Neural progenitor cell (in vitro differentiated cells): ENCODE data around the gene FHL2. TPM values are rescaled to one million over a fixed set of nuclear protein-coding genes. Genes with fewer than 3 reads are reported as not detected.

ENCODE experiments used
- DNase-seq: peaks from one replicate; pipeline ENCODE4 v3.0.0-alpha.2; 2016; ENCODE audit warnings: low spot score
- H2AFZ ChIP-seq: fragments of 200-600 bp; sonication (generic); replicated peaks from 2 replicates; pipeline ENCODE4 v1.6.1; 2016; ENCODE audit warnings: antibody characterized with exemption
- H3F3A ChIP-seq: fragments of 200-600 bp; sonication (generic); 2 replicates; pipeline ENCODE4 v1.6.1; 2016; ENCODE audit warnings: antibody characterized with exemption, low read depth
- H3K27ac ChIP-seq: fragments of 200-600 bp; sonication (generic); 2 replicates; pipeline ENCODE4 v1.5.1; 2016; ENCODE audit warnings: mild to moderate bottlenecking
- H3K27me3 ChIP-seq: fragments of 200-600 bp; sonication (generic); 2 replicates; pipeline ENCODE4 v1.6.1; 2016; ENCODE audit warnings: mild to moderate bottlenecking, moderate library complexity
- H3K36me3 ChIP-seq: fragments of 200-600 bp; sonication (generic); 2 replicates; pipeline ENCODE4 v1.5.1; 2016
- H3K4me1 ChIP-seq: fragments of 200-600 bp; sonication (generic); 2 replicates; pipeline ENCODE4 v1.6.1; 2016; ENCODE audit warnings: mixed run types
- H3K4me2 ChIP-seq: fragments of 200-600 bp; sonication (generic); 2 replicates; pipeline ENCODE4 v1.6.1; 2016
- H3K4me3 ChIP-seq: fragments of 200-600 bp; sonication (generic); 2 replicates; pipeline ENCODE4 v1.5.1; 2016
- H3K79me2 ChIP-seq: fragments of 200-600 bp; sonication (generic); 2 replicates; pipeline ENCODE4 v1.6.1; 2016; ENCODE audit warnings: low read depth
- H3K9ac ChIP-seq: fragments of 200-600 bp; sonication (generic); 2 replicates; pipeline ENCODE4 v1.6.1; 2016
- H3K9me3 ChIP-seq: fragments of 200-600 bp; sonication (generic); 2 replicates; pipeline ENCODE4 v1.5.1; 2016; ENCODE audit warnings: low read depth
- H4K20me1 ChIP-seq: fragments of 200-600 bp; sonication (generic); 2 replicates; pipeline ENCODE4 v1.6.1; 2016; ENCODE audit warnings: low read depth
- H3K27ac Mint-ChIP-seq: 3 replicates; pipeline ENCODE4 v1.8.0; 2021; ENCODE audit warnings: mixed read lengths
- H3K27me3 Mint-ChIP-seq: 2 replicates; pipeline ENCODE4 v1.8.0; 2022; ENCODE audit warnings: low read depth, mild to moderate bottlenecking, inconsistent platforms, moderate library complexity, mixed read lengths; ENCODE audit not compliant: insufficient read depth
- H3K36me3 Mint-ChIP-seq: 3 replicates; pipeline ENCODE4 v1.8.0; 2021; ENCODE audit warnings: mixed read lengths
- H3K4me1 Mint-ChIP-seq: 3 replicates; pipeline ENCODE4 v1.8.0; 2021; ENCODE audit warnings: mixed read lengths
- H3K4me3 Mint-ChIP-seq: 3 replicates; pipeline ENCODE4 v1.8.0; 2021; ENCODE audit warnings: mild to moderate bottlenecking, moderate library complexity, mixed read lengths
- H3K9me3 Mint-ChIP-seq: 3 replicates; pipeline ENCODE4 v1.8.0; 2020; ENCODE audit warnings: mixed read lengths
- CTCF ChIP-seq: fragments of 200-600 bp; sonication (generic); IDR thresholded peaks from 2 replicates; pipeline ENCODE4 v1.5.1; 2017; ENCODE audit warnings: antibody characterized with exemption, mild to moderate bottlenecking
- EZH2 ChIP-seq: fragments of 200-600 bp; sonication (generic); IDR thresholded peaks from 2 replicates; pipeline ENCODE4 v1.6.1; 2017; ENCODE audit warnings: antibody characterized with exemption, mild to moderate bottlenecking, moderate library complexity
- EZH2phosphoT487 ChIP-seq: fragments of 200-600 bp; sonication (generic); IDR thresholded peaks from 2 replicates; pipeline ENCODE4 v1.6.1; 2017; ENCODE audit warnings: antibody characterized with exemption
- total RNA-seq: library from RNA; depleted of rRNA; stranded (reverse); fragments of >200 nt; gene quantifications from 2 replicates; pipeline ENCODE4 v1.2.3, GENCODE V29; 2015; ENCODE audit warnings: low replicate concordance

FHL2 gene
- total RNA-seq, 1 donor from 2014 or later, result 17.8 TPM

DNA sequence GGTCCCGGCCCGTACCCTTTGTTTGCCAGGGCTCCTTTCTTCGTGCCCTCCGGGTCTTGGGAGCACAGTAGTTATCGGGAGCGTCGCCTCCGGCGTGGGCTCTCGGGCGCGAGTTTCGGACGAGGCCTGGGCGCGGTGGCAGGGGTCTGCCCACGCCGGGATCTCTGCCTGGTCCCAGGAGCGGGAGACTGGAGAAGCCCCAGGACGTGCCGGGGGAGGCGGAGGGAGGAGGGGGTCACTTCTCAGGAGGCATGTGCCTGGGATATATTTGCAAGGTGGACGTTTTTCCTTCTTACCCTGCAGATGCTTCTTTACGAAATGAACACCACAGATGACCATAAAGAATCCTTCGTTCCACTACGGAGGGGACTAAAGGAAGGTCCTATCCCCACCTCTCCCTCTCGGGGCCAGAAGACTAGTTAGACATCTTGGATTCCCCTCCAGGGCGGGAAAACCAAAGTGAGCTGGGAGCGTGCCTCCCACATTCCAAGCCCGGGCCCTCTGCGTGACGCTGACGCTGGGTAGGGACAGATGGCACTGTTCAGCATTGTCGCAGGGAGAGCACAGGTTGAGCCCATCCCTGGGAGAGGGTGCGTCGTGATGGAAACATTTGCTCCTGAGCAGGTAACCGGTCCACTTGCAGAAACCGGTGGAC lies 483 bp upstream of the FHL2 start:
- Histone ChIP-seq H3K27me3 (peaks cover 31% of the 10 kb centered on the region), H3K27ac (no peak overlapping the region), H4K20me1 (no peaks in the 10 kb centered on the region), H3K36me3 (no peaks in the 10 kb centered on the region), H3K4me3 (peak overlapping the region; percentile 75), H3K9me3 (no peaks in the 10 kb centered on the region), H3K4me2 (peak overlapping the region; percentile 81), H3K4me1 (no peaks in the 10 kb centered on the region), H3K79me2 (peaks cover 12% of the 10 kb centered on the region), H3F3A (peaks cover 9% of the 10 kb centered on the region), H2AFZ (peak overlapping the region; percentile 98), H3K9ac (no peak overlapping the region)
- H3K4me1 Mint-ChIP-seq, result peaks cover 36% of the 10 kb centered on the region
- H3K4me3 Mint-ChIP-seq, result peak overlapping the region; percentile 79
- H3K27ac Mint-ChIP-seq, result peak overlapping the region; percentile 68
- DNase-seq, result no peak
- peaks cover 14% of the 10 kb centered on the region for H3K27me3 Mint-ChIP-seq
- peaks cover 18% of the 10 kb centered on the region for H3K36me3 Mint-ChIP-seq
- peaks cover 7% of the 10 kb centered on the region for H3K9me3 Mint-ChIP-seq
- peak; percentile 3 for TF ChIP-seq CTCF
- TF ChIP-seq EZH2, result no peak
- no peak for TF ChIP-seq EZH2phosphoT487

DNA sequence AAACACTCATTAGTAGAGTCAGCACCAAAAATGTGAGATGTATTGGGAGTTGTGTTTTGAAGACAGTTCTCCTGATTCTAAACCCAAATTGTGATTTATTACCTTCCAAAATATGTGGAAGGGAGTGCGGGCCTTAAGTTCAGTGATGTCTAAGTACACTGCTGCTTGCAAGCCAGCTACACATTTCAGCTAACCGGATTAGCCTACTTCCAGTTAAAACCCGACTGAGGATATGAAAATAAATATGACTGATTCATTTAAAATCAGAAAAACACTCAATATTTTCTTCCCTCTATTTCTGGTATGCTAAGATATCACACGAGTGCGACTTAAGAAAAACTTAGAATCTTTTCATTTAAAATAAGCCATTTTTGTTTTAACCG lies 907 bp downstream of the FHL2 start:
- no peak for DNase-seq
- peaks cover 12% of the 10 kb centered on the region for H3K79me2 ChIP-seq
- H3K9me3 ChIP-seq, result no peaks in the 10 kb centered on the region
- H2AFZ ChIP-seq, result peak overlapping the region; percentile 98
- H4K20me1 ChIP-seq, result no peaks in the 10 kb centered on the region
- H3K4me3 ChIP-seq, result peak overlapping the region; percentile 75
- Mint-ChIP-seq H3K27me3 (peaks cover 11% of the 10 kb centered on the region), H3K27ac (peak overlapping the region; percentile 93), H3K36me3 (peaks cover 25% of the 10 kb centered on the region), H3K4me1 (peaks cover 29% of the 10 kb centered on the region), H3K4me3 (peak overlapping the region; percentile 96), H3K9me3 (peaks cover 7% of the 10 kb centered on the region)
- peak overlapping the region; percentile 61 for H3K9ac ChIP-seq
- H3K4me2 ChIP-seq, result peak overlapping the region; percentile 81
- no peaks in the 10 kb centered on the region for H3K4me1 ChIP-seq
- TF ChIP-seq EZH2phosphoT487, result no peak
- no peak for TF ChIP-seq EZH2
- H3K27ac ChIP-seq, result no peak overlapping the region
- H3K27me3 ChIP-seq, result peaks cover 31% of the 10 kb centered on the region
- peaks cover 9% of the 10 kb centered on the region for H3F3A ChIP-seq
- no peaks in the 10 kb centered on the region for H3K36me3 ChIP-seq

- Histone ChIP-seq H3K9me3 (no peaks in the 10 kb centered on the region), H2AFZ (no peak overlapping the region), H3K4me2 (peak overlapping the region; percentile 81), H3K27me3 (peaks cover 31% of the 10 kb centered on the region), H4K20me1 (no peaks in the 10 kb centered on the region), H3K36me3 (no peaks in the 10 kb centered on the region), H3K9ac (no peak overlapping the region), H3K79me2 (peaks cover 12% of the 10 kb centered on the region), H3K27ac (no peak overlapping the region), H3F3A (peaks cover 9% of the 10 kb centered on the region), H3K4me3 (no peak overlapping the region), H3K4me1 (no peaks in the 10 kb centered on the region)
- Mint-ChIP-seq H3K27me3 (peaks cover 12% of the 10 kb centered on the region), H3K4me3 (peak overlapping the region; percentile 96), H3K27ac (no peak overlapping the region), H3K4me1 (peaks cover 29% of the 10 kb centered on the region), H3K9me3 (peaks cover 7% of the 10 kb centered on the region), H3K36me3 (peaks cover 26% of the 10 kb centered on the region)
- DNase-seq, result no peak
- no peak for TF ChIP-seq CTCF
Measured at GRCh38 chr2:105397025-105397722, 1.7 kb downstream of the FHL2 start.
